Amniotic epithelial cell (primary cell): ENCODE measurements around the gene ARVCF.

Experiments used
- DNase-seq: peaks from one replicate; pipeline ENCODE4 v3.0.0-alpha.2; 2010; ENCODE audit warnings: low read depth

Gene ARVCF

DNA sequence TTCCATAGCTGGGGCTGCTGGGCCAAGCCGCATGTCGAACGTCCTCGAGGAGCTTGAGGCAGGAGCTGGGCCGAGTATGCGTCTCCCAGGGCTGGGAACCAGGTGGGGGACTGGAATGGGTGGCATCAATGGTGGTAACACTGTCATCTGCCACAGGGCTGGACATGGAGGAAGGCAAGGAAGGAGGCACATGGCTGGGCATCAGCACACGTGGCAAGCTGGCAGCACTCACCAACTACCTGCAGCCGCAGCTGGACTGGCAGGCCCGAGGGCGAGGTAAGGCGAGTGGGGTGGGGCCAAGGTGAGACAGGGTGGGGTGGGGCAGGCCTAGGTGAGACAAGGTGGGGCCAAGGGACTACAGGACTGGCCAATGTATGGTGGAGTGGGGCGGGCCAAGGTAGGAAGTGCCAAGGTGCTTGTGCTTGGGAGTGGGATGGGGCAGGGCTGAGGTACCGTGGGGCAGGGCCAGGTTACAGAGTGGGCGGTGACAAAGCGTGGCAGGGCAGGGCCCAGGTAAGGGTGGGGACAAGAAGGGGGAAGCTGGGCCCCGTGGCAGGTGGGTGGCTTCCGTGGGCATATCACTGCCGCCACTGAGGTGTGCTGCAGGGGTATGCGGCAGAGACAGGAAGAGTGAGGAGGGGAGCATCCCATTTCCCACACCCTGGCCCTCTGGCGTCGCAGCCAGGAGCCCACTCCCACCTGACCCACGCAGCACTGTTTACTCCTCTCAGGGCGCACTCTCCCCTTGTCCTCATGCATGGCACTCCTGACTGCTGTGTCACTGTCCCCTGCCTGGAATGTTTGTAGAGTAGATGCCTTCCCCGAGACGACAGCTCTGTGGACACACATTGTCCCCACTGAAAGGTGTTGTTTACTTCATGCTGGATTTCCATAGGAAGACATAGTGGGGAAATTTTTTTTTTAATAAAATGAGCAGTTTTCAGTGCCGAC, 36.0 kb upstream of the ARVCF start:
- no peak for DNase-seq

DNA sequence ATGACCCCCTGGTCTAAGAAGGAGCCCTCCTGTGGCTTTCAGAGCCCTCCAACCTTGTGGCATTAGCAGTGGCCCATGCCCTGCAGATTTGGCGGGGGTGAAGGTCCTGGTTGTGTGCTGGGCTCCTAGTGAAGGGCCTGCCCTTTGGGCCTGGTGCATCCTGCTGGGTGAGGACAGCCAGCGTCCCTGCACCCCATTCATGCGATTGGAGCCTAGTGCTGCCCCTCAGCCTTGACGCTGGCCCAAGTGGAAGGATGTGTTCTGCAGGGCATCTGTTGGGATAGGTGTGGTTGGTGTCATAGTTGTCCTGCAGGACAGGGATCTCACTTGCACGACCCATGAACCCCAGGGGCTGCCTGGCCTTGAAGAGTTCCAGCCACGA, 35.3 kb upstream of the ARVCF start:
- no peak for DNase-seq

DNA sequence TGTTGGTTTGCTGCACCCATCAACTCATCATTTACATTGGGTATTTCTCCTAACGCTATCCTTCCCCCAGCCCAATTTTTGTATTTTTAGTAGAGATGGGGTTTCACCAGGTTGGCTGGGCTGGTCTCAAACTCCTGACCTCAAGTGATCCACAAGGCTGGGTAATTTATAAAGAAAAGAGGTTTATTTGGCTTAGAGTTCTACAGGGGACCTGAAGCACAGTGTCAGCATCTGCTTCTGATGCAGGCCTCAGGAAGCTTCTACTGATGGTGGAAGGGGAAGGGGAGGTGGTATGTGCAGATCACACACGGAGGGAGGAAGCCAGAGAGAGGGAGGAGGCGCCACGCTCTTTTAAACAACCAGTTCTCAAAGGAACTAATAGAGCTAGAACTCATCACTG, 30.1 kb upstream of the ARVCF start:
- DNase-seq: no peak

DNA sequence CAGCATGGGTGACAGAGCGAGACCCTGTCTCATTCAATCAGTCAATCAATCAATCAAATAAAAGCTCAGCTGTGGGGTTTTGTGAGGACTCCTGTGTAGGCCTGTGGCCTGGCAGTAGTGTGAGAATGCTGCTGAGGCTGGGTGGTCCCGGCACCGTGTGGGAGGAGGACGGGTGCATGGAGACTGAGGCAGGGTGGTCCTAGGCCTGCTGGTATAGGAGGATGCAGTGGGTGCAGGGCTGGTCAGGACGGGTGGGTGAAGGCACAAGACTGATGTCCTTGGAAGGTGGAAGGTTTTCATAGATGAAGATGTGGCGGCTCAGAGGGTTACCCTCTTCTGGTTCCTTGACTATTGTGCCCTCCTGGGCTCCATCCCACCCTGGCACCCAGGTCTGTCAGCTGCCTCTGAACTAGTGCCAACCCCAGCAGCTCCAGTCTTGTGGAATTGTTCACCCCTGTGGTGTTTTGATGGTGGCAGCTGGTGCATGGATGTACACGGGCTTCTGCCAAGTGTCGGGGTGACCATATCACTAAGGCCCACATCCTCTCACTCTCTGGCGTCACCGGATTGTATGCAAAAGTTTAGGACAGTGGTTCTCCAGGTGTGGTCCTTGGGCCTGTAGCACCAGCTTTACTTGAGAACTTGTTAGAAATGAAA, 28.0 kb upstream of the ARVCF start:
- no peak for DNase-seq

DNA sequence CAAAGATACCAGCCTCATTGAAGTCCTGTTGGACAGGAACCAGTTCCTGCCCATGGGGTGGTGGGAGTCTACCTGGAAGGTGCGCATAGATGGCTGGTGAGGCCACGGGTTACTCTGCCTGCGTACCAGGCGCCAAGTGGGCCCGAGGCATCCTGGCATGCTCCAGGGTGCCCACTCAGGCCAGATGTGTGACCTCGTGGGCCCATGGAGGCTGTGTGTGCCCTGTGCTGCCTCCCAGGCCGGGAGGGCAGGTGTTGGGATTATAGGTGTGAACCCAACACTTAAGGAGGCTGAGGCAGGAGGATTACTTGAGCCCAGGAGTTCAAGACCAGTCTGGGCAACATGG, 27.3 kb upstream of the ARVCF start:
- no peak for DNase-seq

DNA sequence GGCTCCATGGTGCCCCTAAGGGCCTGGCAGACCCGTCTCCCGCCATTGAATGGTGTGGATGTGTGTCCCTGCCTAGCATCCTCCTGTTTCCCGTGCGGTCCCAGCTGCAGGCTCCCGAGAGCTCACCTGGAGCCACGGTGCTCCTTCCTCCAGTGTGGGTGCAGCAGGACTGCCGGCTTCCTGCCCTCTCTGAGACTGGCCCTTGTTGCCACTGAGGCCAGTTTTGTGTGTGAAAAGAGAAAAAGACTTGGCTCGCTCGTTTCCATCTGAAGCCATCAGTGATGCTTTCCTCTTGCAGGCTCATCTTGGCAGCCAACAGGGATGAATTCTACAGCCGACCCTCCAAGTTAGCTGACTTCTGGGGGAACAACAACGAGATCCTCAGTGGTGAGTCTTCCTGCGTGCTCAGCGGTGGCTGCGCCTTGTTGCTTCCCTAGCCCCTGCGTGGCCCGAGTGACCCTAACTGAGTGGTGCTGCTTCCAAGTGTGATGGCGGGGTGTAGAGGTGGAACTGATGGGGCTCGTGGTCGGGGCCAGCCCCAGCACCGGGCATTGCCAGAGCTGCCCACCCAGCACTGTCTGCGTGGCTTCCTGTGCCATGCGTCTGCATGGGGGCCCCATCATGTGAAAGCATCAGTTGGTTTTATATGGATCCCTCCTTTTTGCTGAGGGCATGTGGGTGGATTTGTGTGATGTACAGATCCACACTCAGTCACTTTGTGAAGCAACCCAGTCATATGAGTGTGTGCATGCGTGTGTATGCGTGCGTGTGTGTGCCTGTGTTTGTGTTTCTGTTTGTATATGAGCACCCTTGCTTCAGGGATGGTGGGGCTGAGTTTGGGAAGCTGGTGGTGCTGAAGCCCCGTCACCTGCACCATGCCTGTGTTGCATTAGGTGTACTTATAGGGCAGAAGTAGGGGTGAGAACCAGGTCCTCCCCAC, 26.7 kb upstream of the ARVCF start:
- no peak for DNase-seq

DNA sequence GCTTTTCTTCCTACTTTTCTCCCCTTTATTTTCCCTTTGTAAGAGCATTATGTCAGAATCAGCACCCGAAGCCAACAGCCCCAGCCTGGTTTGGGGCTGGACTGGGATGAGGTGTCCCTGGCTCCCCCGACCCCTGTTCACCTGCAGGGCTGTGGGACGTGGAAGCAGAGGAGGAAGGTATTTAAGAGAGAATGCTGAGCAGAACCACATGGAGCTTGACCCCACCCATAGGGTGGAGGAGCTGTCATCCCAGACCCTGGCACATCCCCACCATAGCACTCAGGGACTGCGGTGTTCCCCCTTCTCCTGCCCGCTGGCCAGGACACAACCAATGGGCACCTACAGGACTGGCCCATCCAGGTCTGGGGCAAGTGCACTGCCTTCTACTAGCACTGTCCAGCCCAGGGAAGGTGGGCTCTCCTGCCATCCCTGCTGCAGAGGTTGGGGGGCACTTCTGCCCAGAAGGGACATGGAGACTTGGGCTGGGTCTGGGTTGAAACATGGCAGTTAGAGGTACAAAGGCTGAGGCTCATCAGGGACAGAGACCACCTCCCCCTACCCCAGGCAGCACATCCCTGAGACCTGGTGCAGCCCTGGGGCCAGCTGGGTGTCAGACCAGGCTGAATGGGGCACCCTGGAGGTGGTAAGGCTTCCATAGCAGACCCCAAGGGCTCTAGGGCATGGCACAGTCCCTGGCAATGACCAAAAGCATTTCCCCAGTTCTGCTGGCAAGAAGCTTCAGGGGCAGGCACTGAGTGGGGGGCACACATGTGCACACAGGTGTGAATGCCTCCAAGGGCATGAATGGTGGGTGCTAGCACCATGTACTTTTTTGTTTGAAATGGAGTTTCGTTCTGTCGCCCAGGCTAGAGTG, 23.9 kb upstream of the ARVCF start:
- DNase-seq: no peak

DNA sequence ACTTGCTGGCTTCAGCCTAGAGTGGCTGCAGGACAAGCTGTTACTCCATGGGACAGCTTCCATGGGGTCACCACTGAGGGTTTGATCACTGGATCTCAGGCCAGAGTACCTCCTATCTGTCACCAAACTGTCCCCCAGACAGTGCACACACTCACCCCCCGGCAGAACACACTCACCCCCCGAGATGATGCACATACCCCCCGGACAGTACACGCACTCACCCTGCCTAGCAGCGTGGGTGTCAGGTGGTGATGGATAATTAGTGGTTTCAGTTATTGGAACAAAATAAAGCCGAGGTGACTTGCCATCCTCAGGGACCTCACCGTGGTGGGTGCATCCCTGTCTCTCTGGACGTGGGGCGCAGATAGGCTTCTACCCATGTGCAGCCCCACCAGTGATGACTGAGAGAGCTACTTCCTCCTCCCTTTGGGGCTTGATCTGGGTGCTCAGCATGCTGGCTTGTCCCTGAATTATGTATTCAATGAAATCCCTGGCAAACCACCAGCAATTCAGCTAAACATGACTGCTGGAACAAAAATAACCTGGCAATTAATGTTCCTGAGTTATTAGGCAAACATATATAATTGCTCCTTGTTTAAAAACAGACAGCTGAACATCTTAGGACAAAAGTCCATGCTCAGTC, 23.2 kb upstream of the ARVCF start:
- DNase-seq: no peak

DNA sequence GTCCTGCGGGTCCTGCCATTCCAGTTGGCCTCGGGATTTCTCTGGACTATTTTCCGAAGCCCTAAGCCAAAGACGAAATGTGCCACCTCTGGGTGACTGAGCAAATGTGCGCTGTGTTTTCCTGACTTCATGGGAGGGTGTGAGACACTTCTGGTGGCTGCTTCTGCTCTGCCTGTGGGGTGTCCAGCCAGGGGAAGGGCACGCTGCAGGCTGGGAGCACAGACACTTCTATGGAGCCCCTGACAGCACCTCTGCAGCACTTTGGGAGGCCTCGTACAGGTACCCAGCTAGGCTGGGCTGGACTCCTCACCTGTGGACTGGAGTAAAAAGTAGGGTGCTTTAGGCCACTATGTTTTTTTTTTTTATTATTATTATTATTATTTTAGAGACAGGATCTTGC, 22.0 kb upstream of the ARVCF start:
- DNase-seq: no peak

DNA sequence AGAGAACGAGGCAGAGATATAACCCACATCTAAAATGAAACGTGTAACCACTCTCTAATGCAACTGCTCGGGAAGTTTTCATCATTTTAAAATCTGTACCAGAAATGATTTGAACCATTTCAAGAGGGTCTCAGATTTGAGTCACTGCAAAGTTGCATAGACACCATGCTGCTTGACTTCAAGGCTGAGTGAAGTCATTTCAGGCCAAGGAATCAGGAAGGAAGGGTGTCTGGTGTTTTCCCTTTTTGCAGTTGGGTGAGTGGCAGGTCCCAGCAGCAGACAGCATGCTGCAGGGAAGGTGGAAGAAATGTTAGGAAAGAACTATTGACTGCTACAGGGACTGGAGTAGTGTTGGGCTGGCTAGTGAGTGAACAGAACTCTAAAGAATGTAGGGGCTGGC, 20.8 kb upstream of the ARVCF start:
- DNase-seq: no peak

DNA sequence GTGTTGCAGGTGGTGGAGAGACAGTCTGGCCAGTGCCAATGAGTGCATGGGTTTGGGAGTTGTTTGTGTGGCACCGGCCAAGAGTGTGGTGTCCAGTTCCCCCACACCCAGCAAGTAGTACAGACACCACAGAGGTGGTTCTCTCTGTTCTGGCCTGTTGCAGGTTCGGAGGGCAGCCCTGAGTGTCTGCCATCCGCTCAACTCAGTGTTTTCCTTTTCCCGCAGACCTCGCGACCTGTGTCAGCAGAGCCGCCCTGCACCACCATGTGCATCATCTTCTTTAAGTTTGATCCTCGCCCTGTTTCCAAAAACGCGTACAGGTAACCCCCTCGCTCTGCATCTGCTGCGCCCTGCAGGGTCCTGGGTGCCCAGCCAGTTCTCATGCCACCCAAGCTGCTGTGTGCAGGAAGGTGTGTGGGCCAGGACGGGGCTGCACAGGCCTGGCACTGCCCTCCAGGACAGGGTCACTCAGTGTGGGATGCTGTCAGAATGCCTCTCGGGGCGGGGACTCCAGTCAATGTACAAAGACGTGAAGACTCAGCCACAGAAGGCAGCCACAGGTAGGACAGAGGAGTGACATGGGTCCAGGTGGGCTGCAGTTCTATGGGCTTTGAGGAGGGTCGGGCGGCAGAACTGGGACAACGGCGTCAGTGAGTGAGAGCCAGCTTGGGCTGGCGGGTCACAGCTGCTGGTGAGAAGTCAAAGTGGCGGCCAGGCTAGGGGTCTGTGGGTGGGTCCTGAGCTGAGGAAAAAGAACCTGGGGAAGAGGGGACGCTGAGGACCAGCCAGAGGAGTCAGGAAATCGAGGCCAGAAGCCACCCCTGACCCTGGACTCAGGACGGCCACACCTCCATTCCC, 20.1 kb upstream of the ARVCF start:
- DNase-seq: no peak

DNA sequence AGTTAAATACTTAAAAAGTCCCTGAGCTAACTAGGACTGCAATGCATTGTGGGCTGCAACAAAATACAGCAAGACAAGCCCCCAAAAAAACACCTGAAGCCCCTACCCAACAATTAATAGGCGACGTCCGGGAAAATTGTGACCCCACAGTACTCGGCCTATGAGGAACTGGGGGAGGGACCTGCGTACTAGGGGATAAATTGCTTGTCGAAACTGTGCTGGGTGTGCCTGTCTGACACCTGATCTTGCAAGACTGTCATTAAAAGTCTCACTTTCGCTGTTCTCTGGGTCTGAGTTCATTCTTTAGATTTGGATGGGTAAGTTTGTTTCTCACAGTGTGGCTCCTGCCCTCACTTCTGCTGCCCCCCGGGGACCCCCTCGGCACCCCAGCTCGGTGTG, 19.5 kb upstream of the ARVCF start:
- DNase-seq: no peak

DNA sequence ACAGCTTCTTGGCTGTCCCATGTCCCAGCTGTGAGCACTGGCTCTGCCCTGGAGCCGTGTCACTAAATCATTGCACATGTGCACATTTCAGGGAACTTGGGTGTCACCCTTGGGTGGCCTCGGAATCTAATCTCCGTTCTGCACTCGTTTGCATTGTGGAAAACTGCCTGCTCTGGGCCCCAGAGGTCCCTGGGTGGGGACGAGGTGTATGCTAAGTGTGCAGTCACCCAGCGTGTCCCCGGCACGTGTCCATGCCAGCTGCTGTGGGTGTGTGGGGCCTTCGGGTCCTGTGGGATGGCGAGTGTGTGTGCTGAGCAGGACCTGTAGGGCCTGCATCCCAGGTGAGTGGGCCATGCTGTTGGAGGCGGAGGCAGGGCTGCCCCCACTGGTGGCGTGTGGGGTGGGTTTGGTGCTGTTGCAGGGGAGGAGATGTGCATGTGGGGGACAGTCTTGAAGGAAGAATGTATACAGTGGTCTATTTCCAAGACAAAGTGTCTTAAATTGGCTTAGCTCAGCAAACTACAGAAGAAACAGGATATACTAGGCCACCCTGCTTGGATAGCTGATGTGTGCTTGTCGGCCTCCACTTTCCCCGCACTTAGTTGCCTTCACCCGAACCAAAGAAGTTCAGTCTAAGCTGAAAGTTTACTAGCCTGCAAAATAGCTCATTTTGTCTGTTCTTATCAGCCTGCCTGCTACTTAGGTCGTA, 18.9 kb upstream of the ARVCF start:
- no peak for DNase-seq

DNA sequence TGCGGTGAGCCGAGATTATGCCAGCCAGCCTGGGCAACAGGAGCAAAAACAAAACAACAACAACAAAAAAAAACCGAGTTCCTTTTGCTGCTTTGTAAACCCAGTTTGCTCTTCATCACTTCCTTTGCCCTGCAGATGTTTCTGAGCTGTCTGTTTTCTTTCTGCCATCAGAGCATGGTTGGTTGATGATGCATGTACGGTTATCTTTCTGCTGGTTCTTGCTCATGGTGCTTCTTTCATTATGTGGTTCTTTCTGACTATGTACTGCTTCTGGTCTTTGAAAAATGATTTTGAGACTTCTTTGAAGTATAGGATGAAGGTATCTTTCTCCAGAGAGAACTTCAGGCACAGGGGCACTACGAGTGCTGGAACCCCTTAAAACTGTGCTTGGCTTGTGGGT, 17.5 kb upstream of the ARVCF start:
- peak; percentile 17 for DNase-seq

DNA sequence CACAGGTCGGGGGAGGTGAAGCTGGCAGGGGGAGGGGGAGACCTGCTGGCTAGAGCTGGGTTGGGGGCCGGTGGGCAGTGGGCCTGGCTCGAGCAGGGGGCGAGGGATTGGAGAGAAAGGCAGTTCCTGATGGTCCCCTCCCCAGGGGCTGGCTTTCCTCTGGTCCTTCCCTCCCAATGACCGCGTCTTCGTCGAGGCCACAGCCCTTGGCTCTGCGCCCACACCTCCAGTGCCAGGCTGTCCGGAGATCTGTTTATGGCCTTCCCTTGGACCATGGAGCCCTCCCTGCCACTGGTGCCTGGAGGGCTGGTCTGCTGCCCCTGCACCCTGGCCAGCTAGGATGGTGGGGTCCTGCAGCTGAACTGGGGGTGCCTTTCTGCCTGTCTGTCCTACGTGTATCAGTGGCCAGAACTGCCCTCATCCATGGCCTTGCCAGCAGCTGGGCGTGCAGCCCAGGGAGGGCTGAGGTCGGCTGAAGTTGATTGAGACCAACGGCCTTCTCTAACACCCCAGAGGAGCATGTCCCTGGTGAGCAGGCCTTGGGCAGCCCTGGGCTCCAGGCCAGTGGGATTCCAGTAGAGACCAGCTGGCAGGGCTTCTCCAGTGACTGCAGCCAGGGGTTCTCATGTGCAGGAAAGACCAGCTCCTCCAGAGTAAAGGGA, 16.6 kb upstream of the ARVCF start:
- no peak for DNase-seq

DNA sequence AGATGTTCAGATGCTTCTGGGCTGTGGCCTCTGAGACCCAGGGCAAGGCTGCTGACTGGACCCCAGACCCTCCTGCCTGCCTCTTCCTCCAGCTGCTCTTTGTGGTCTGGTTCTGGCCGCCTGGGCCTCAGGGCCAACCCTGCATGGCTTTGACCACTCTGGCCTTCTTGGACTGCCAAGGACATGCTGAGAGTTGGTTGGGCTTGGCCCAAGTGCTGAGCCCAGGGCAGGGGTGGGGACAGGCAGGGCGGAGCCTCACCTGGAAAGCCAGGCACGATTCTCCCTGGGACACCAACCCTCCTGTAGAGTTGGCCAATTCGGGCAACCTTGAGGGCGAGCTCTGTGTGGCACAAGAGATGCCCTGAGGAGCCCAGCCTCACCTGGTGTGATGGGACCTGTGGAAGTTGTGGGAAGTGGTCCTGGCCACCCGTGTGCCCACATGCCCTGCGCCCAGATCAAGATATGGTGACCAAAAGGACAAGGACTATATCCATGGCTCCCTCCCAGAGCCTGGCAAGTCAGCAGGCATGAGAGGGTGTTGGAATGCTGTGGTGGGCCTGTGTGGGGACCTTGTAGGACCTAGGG, 15.9 kb upstream of the ARVCF start:
- DNase-seq: no peak

DNA sequence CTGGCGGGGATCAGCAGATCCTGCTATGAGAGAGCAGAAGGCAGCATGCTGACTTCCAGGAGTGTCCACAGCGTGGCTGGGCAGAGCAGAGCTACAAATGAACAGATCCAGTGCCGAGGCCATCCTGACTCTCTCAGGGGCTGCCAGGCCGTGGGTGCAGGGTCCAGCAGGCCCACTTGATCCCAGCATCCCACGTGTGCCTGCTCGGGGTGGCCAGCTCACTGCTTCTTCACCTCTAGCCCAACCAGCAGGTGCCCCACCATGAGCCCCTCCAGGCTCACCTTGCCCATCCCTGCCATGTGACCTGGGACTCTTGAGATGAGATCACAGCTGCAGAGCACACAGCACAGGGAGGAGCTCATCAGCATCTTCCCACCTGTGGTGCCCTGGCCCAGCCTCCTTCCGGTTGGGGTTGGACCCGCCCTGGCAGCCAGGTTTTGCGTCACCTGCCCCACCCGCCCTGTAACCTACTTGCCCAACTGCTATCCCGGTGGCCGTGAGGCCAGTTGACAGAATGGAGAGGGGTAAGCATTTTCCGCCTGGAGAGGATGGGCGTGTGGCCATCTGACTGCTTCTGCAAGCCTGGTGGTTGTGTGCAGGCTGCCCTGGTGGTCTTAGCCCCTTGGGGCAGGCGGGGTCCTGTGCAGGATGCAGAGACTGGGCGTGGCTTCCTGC, 15.2 kb upstream of the ARVCF start:
- no peak for DNase-seq
